Measurements from ENCODE around the gene MED6.

The MED6 gene

DNA sequence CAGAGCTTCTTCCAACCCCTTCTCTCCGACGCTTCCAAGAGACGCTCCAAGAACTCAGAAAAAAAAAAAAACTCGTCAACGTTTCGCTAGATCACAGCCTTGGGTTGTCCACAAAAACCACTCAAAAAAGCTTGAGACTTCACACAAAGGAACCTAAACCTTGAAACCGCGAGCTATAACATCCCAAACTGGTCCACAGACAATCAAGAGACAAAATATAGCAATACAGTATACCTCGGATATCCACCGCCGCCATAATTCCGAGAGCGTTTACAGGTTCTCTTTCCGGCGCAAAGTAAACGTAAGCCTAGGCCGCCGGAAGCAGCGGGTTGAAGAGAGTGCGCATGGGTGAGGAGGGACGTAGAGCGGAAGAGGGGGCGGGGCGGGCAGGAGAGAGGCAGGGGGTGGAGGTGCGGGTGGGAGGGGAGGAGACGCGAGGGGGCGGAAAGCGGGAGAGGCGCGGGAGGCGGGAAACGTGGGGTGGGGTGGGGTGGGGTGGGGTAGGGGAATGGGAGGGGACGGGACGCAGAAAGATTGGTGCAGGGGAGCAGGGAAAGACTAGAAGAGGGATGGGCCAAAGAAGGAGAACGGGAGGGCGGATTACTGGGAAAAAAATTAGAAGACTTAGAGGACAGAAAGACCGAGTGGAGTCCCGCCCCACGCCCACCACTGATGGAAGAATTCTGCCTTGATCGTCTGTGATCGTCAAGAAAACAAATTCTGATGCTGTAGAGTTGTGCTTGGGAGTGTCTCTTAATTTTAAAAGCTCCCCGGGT, at the start of gene MED6:
Gene MED6 (minus strand): TSS at position 274 of the 776 bp plus-strand sequence. CDS start 18 bp downstream, at position 256.
- CTCF ChIA-PET: interaction anchor here (0.9 to 2.6 kb wide), 3 partner anchors 111 to 217 kb away, joined by 3 to 7 read pairs (median 4); no protein-coding TSS in a partner anchor
- H3K4me3 ChIP-seq (ENCODE audit: low read depth, low read length): peak within 1 kb of the TSS; percentile 94
- POLR2A ChIA-PET: interaction anchor here (0.8 kb wide), 1 partner anchor 84 kb away, joined by 3 read pairs; no protein-coding TSS in a partner anchor
- TF ChIP-seq, protein P1, sequence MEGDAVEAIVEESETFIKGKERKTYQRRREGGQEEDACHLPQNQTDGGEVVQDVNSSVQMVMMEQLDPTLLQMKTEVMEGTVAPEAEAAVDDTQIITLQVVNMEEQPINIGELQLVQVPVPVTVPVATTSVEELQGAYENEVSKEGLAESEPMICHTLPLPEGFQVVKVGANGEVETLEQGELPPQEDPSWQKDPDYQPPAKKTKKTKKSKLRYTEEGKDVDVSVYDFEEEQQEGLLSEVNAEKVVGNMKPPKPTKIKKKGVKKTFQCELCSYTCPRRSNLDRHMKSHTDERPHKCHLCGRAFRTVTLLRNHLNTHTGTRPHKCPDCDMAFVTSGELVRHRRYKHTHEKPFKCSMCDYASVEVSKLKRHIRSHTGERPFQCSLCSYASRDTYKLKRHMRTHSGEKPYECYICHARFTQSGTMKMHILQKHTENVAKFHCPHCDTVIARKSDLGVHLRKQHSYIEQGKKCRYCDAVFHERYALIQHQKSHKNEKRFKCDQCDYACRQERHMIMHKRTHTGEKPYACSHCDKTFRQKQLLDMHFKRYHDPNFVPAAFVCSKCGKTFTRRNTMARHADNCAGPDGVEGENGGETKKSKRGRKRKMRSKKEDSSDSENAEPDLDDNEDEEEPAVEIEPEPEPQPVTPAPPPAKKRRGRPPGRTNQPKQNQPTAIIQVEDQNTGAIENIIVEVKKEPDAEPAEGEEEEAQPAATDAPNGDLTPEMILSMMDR (IDR thresholded peaks at IDR 0.05; ENCODE audit: insufficient read depth, low read length, missing control alignments): no peak
- peak; percentile 54 for DNase-seq (ENCODE audit: low read depth, low spot score)

- DNase-seq (ENCODE audit: low read depth, low spot score): no peak
- ChIA-PET POLR2A (no interaction called here), CTCF (no interaction called here)
- H3K4me3 ChIP-seq (ENCODE audit: low read depth, low read length): no peak overlapping the region
- TF ChIP-seq, protein P1 (IDR thresholded peaks at IDR 0.05; ENCODE audit: insufficient read depth, low read length, missing control alignments): no peak
Measured at GRCh38 chr14:70649803-70650202, 49.3 kb upstream of the MED6 start.

GRCh38 chr14:70648346-70648745, 47.9 kb upstream of the MED6 start:
- no peak for DNase-seq (ENCODE audit: low read depth, low spot score)
- TF ChIP-seq, protein P1 (IDR thresholded peaks at IDR 0.05; ENCODE audit: insufficient read depth, low read length, missing control alignments): no peak
- ChIA-PET CTCF (no interaction called here), POLR2A (no interaction called here)
- H3K4me3 ChIP-seq (ENCODE audit: low read depth, low read length): no peak overlapping the region

- TF ChIP-seq, protein P1 (IDR thresholded peaks at IDR 0.05; ENCODE audit: insufficient read depth, low read length, missing control alignments): no peak
- no peak overlapping the region for H3K4me3 ChIP-seq (ENCODE audit: low read depth, low read length)
- CTCF ChIA-PET: no interaction called here
- POLR2A ChIA-PET: no interaction called here
- DNase-seq (ENCODE audit: low read depth, low spot score): no peak
Measured at GRCh38 chr14:70646705-70647104, 46.2 kb upstream of the MED6 start.

- ChIA-PET POLR2A (no interaction called here), CTCF (interaction anchor here (0.9 kb wide), 1 partner anchor 9 kb away, joined by 3 read pairs; no protein-coding TSS in a partner anchor)
- DNase-seq (ENCODE audit: low read depth, low spot score): no peak
- TF ChIP-seq, protein P1 (IDR thresholded peaks at IDR 0.05; ENCODE audit: insufficient read depth, low read length, missing control alignments): no peak
- H3K4me3 ChIP-seq (ENCODE audit: low read depth, low read length): no peak overlapping the region
Measured at GRCh38 chr14:70645892-70646291, 45.4 kb upstream of the MED6 start.

GRCh38 chr14:70643967-70644366, 43.5 kb upstream of the MED6 start:
- TF ChIP-seq, protein P1 (IDR thresholded peaks at IDR 0.05; ENCODE audit: insufficient read depth, low read length, missing control alignments): no peak
- CTCF ChIA-PET: no interaction called here
- DNase-seq (ENCODE audit: low read depth, low spot score): no peak
- POLR2A ChIA-PET: no interaction called here
- no peak overlapping the region for H3K4me3 ChIP-seq (ENCODE audit: low read depth, low read length)

All from AG04449 (cell line).